ENCODE measurements around the gene C3.

Gene C3

DNA sequence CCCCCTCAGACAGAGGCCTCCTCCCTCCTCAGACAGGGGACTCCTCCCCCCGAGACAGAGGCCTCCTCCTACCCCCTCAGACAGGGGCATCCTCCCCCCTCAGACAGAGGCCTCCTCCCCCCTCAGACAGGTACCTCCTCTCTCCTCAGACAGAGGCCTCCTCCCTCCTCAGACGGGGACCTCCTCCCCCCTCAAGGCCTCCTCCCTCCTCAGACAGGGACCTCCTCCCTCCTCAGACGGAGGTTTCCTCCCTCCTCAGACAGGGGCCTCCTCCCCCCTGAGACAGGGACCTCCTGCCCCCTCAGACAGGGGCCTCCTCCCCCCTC, 13.9 kb downstream of the C3 start:
- H3K27ac ChIP-seq = no peak overlapping the region
- TF ChIP-seq, protein P1, sequence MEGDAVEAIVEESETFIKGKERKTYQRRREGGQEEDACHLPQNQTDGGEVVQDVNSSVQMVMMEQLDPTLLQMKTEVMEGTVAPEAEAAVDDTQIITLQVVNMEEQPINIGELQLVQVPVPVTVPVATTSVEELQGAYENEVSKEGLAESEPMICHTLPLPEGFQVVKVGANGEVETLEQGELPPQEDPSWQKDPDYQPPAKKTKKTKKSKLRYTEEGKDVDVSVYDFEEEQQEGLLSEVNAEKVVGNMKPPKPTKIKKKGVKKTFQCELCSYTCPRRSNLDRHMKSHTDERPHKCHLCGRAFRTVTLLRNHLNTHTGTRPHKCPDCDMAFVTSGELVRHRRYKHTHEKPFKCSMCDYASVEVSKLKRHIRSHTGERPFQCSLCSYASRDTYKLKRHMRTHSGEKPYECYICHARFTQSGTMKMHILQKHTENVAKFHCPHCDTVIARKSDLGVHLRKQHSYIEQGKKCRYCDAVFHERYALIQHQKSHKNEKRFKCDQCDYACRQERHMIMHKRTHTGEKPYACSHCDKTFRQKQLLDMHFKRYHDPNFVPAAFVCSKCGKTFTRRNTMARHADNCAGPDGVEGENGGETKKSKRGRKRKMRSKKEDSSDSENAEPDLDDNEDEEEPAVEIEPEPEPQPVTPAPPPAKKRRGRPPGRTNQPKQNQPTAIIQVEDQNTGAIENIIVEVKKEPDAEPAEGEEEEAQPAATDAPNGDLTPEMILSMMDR (conservative IDR thresholded peaks at IDR 0.05; ENCODE audit: low read depth) = no peak
- CTCF ChIA-PET = no interaction called here
- DNase-seq (ENCODE audit: low spot score) = no peak
- POLR2A ChIA-PET (ENCODE audit: low non-redundant PET) = no interaction called here

DNA sequence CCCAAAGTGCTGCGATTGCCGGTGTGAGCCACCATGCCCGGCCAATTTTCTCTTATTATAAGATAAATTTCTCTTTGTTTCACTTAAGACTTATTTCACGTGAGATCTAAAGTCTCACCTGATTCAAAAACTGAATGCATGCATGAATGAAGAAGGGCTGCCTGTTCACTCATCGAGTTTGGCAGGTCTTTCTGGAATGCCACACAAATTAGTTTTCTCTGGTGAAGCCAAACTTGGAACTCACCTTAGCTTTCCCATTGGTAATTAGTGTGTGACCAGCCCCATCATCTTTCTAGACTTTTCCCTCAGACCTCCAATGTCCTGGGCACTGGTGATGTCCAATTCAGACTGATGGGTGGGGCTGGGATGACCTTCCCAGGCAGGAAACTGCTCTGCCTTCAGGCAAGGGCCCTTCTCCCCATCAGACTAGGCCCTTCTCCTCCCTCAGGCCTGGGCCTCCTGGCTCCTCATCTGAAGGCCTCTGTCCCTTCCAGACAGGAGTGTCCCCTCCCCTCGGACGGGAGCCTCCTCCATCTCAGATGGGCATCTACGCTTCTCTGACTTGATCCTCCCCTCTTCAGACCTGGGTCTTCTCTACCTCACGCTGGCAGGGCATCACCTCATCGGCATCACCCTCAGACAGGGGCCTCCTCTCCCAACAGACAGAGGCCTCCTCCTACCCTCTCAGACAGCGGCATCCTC, 14.4 kb downstream of the C3 start:
- POLR2A ChIA-PET (ENCODE audit: low non-redundant PET) = no interaction called here
- no peak for DNase-seq (ENCODE audit: low spot score)
- TF ChIP-seq, protein P1 (conservative IDR thresholded peaks at IDR 0.05; ENCODE audit: low read depth) = no peak
- CTCF ChIA-PET = no interaction called here
- H3K27ac ChIP-seq = no peak overlapping the region

DNA sequence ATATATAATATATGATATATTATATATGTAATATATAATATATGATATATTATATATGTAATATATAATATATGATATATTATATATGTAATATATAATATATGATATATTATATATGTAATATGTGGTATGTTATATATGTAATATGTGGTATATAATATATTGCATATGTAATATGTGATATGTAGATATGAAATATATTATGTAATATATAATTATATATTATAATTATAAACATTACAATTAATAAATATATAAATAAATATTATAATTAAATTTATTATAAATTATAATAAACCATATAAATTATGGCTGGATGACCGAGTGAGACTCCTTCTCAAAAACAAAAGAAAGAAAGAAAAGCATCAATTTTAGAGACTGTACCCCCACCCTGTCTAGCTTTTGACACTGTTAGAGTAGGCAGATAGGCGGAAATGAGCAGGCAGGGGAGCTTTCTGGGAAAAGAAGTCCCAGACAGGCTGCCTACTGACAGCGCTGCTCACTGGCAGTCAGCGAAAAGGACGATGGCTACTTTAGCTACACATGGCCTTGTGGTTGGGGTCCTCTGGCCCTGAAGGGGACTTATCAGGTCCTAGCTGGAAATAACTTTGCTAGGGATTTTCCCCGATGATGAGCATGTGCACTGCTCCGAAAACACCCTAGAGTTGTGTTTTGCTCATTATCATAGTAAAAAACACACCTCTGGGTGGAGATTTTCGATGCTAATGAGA, 19.7 kb downstream of the C3 start:
- CTCF ChIA-PET = interaction anchor here (0.8 kb wide), 1 partner anchor 720 kb away, joined by 3 read pairs; no protein-coding TSS in a partner anchor
- POLR2A ChIA-PET (ENCODE audit: low non-redundant PET) = no interaction called here
- no peak overlapping the region for H3K27ac ChIP-seq
- TF ChIP-seq, protein P1 (conservative IDR thresholded peaks at IDR 0.05; ENCODE audit: low read depth) = no peak
- no peak for DNase-seq (ENCODE audit: low spot score)

DNA sequence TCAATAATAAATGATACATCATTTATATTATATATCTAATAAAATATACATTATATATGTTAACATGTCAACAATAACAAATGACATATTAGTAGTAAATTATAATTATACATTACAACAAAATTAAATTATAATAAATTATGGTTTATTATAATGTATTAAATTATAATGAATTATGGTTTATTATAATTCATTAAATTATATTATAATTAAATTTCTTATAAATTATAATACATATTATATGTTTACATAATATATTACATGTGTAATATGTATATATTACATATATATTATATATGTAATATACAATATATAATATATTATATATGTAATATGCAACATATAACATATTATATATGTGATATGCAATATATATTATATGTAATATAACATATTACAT, 20.5 kb downstream of the C3 start:
- ChIA-PET POLR2A (ENCODE audit: low non-redundant PET) (no interaction called here), CTCF (no interaction called here)
- TF ChIP-seq, protein P1 (conservative IDR thresholded peaks at IDR 0.05; ENCODE audit: low read depth) = no peak
- H3K27ac ChIP-seq = no peak overlapping the region
- no peak for DNase-seq (ENCODE audit: low spot score)

DNA sequence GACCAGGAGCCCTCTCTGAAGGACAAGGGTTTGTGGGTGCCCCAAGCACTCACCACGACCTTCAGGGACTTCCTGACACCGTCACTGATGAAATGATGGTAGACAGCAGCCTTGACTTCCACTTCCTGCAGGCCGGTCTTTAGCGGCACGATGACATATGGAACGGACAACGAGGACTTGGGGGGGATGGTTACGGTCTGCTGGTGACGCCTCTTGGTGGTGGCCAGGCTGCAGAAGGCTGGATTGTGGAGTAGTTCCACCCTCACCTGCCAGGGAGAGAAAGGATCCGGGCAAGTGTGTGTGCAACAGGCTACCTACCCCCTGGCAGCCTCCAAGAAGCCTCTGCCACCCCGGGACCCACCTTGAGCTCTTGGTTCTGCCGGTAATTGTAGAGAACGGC, 23.2 kb downstream of the C3 start:
- POLR2A ChIA-PET (ENCODE audit: low non-redundant PET) = no interaction called here
- TF ChIP-seq, protein P1 (conservative IDR thresholded peaks at IDR 0.05; ENCODE audit: low read depth) = no peak
- CTCF ChIA-PET = no interaction called here

DNA sequence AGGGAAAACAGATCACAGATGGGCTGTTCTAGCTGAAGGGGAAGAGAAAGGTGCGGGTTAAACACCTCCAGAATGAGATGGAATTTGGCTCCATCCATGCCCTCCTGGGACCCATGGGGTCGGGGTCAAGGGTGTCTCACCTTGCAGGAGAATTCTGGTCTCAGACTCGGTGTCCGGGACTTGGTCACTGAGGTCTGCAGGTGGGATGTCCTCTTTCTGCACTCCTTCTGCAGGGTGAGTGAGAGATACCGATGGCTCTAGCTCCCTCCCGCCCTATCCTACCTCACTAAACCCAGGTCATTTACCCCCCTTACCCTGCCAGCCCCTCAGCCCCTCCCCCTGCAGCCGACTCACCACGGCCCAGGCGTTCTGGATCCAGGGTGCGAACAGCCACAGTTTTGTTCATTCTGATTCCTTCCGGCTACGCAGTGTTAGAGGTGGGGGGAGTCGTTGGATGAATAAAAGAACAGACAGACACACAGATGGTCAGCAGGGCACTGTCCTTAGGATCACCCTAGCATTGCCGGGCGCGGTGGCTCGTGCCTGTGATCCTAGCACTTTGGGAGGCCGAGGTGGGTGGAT, 24.1 kb downstream of the C3 start:
- TF ChIP-seq, protein P1 (conservative IDR thresholded peaks at IDR 0.05; ENCODE audit: low read depth) = no peak
- DNase-seq (ENCODE audit: low spot score) = no peak
- CTCF ChIA-PET = interaction anchor here (0.6 kb wide), 2 partner anchors 316 to 1216 kb away, joined by 3 to 6 read pairs; no protein-coding TSS in a partner anchor
- POLR2A ChIA-PET (ENCODE audit: low non-redundant PET) = no interaction called here
- no peak overlapping the region for H3K27ac ChIP-seq

More for the DNA sequence above, 23.2 kb downstream of the C3 start:
- DNase-seq (ENCODE audit: low spot score) = no peak
- H3K27ac ChIP-seq = no peak overlapping the region
